ENCODE measurements around the gene NCK2. TPM values are rescaled to one million over a fixed set of nuclear protein-coding genes. Genes with fewer than 3 reads are reported as not detected.
A peak's percentile ranks its signal among the peaks of the same experiment; 100 is the strongest.

Gene NCK2
- polyA plus RNA-seq, 4 donors: 59.6 to 124 (median 84.3) TPM

GRCh38 chr2:105804266-105804665, 59.6 kb downstream of the NCK2 start:
- WGBS, 3 donors: 39 to 69% (median 49%) methylated on average over 3 of the region's 3 CpGs
- FAIRE-seq: no peak
- H3K9me3 ChIP-seq (ENCODE audit: control insufficient read depth in 2 of 2, insufficient read depth in 1 of 2, low read depth in 1 of 2, low read length in 1 of 2): no peaks in the 10 kb centered on the region

GRCh38 chr2:105806996-105807395, 62.3 kb downstream of the NCK2 start:
- FAIRE-seq (no peak), DNase-seq (no peak)
- WGBS, 3 donors: 84 to 89% (median 88%) methylated on average over 8 of the region's 8 CpGs
- Histone ChIP-seq H3K27me3 (ENCODE audit: control insufficient read depth in 3 of 3, insufficient read depth in 3 of 3, low read length in 3 of 3) (no peaks in the 10 kb centered on the region), H3K27ac (ENCODE audit: low read depth in 1 of 3, low read length in 2 of 3) (no peak overlapping the region), H3K36me3 (ENCODE audit: control insufficient read depth in 3 of 3, insufficient read depth in 2 of 3, low read depth in 1 of 3, low read length in 3 of 3) (peaks cover 0 to 11% (median 0%) of the 10 kb centered on the region in 3 donors), H3K4me1 (ENCODE audit: control insufficient read depth in 3 of 3, insufficient read depth in 2 of 3, low read depth in 1 of 3, low read length in 2 of 3) (peaks cover 14 to 29% (median 24%) of the 10 kb centered on the region in 3 donors), H3K9me3 (ENCODE audit: control insufficient read depth in 2 of 2, insufficient read depth in 1 of 2, low read depth in 1 of 2, low read length in 1 of 2) (no peaks in the 10 kb centered on the region), H3K4me3 (ENCODE audit: low read depth in 1 of 3, low read length in 3 of 3) (no peak overlapping the region)

More at GRCh38 chr2:105804266-105804665, 59.6 kb downstream of the NCK2 start:
- Histone ChIP-seq H3K4me3 (ENCODE audit: low read depth in 1 of 3, low read length in 3 of 3) (no peak overlapping the region), H3K27me3 (ENCODE audit: control insufficient read depth in 3 of 3, insufficient read depth in 3 of 3, low read length in 3 of 3) (no peaks in the 10 kb centered on the region), H3K4me1 (ENCODE audit: control insufficient read depth in 3 of 3, insufficient read depth in 2 of 3, low read depth in 1 of 3, low read length in 2 of 3) (peaks cover 14 to 42% (median 29%) of the 10 kb centered on the region in 3 donors), H3K36me3 (ENCODE audit: control insufficient read depth in 3 of 3, insufficient read depth in 2 of 3, low read depth in 1 of 3, low read length in 3 of 3) (peaks cover 0 to 20% (median 0%) of the 10 kb centered on the region in 3 donors), H3K27ac (ENCODE audit: low read depth in 1 of 3, low read length in 2 of 3) (no peak overlapping the region)
- DNase-seq: no peak

GRCh38 chr2:105808423-105809096, 63.8 kb downstream of the NCK2 start:
- DNase-seq: no peak
- no peak for FAIRE-seq

GRCh38 chr2:105809097-105809473, 64.4 kb downstream of the NCK2 start:
- no peak overlapping the region for H3K4me3 ChIP-seq (ENCODE audit: low read depth in 1 of 3, low read length in 3 of 3)
- DNase-seq: no peak
- no peak for FAIRE-seq
- peaks cover 0 to 12% (median 0%) of the 10 kb centered on the region in 3 donors for H3K36me3 ChIP-seq (ENCODE audit: control insufficient read depth in 3 of 3, insufficient read depth in 2 of 3, low read depth in 1 of 3, low read length in 3 of 3)
- no peaks in the 10 kb centered on the region for H3K9me3 ChIP-seq (ENCODE audit: control insufficient read depth in 2 of 2, insufficient read depth in 1 of 2, low read depth in 1 of 2, low read length in 1 of 2)
- H3K27me3 ChIP-seq (ENCODE audit: control insufficient read depth in 3 of 3, insufficient read depth in 3 of 3, low read length in 3 of 3): no peaks in the 10 kb centered on the region
- H3K27ac ChIP-seq (ENCODE audit: low read depth in 1 of 3, low read length in 2 of 3): no peak overlapping the region
- H3K4me1 ChIP-seq (ENCODE audit: control insufficient read depth in 3 of 3, insufficient read depth in 2 of 3, low read depth in 1 of 3, low read length in 2 of 3): peaks cover 14 to 30% (median 24%) of the 10 kb centered on the region in 3 donors
- 85 to 92% (median 90%) methylated on average over 4 of the region's 4 CpGs for WGBS, 3 donors

More at GRCh38 chr2:105808423-105809096, 63.8 kb downstream of the NCK2 start:
- Histone ChIP-seq H3K27ac (ENCODE audit: low read depth in 1 of 3, low read length in 2 of 3) (no peak overlapping the region), H3K27me3 (ENCODE audit: control insufficient read depth in 3 of 3, insufficient read depth in 3 of 3, low read length in 3 of 3) (no peaks in the 10 kb centered on the region), H3K9me3 (ENCODE audit: control insufficient read depth in 2 of 2, insufficient read depth in 1 of 2, low read depth in 1 of 2, low read length in 1 of 2) (no peaks in the 10 kb centered on the region), H3K4me3 (ENCODE audit: low read depth in 1 of 3, low read length in 3 of 3) (no peak overlapping the region), H3K36me3 (ENCODE audit: control insufficient read depth in 3 of 3, insufficient read depth in 2 of 3, low read depth in 1 of 3, low read length in 3 of 3) (peaks cover 0 to 12% (median 0%) of the 10 kb centered on the region in 3 donors), H3K4me1 (ENCODE audit: control insufficient read depth in 3 of 3, insufficient read depth in 2 of 3, low read depth in 1 of 3, low read length in 2 of 3) (peaks cover 17 to 30% (median 25%) of the 10 kb centered on the region in 3 donors)
- WGBS, 3 donors: 87 to 93% (median 88%) methylated on average over 8 of the region's 8 CpGs

- no peak for FAIRE-seq
- no peak overlapping the region for H3K27ac ChIP-seq (ENCODE audit: low read depth in 1 of 3, low read length in 2 of 3)
- 92 to 100% (median 93%) methylated on average over 3 of the region's 3 CpGs for WGBS, 3 donors
These were observed 65.0 kb downstream of the NCK2 start for GRCh38 chr2:105809723-105810122.

GRCh38 chr2:105812180-105813044, 67.7 kb downstream of the NCK2 start:
- 31 to 50% (median 39%) methylated on average over 12 of the region's 12 CpGs for WGBS, 3 donors
- H3K9me3 ChIP-seq (ENCODE audit: control insufficient read depth in 2 of 2, insufficient read depth in 1 of 2, low read depth in 1 of 2, low read length in 1 of 2): no peaks in the 10 kb centered on the region
- FAIRE-seq (no peak), DNase-seq (peak; percentile 90 to 91)
- peaks cover 0 to 24% (median 2%) of the 10 kb centered on the region in 3 donors for H3K36me3 ChIP-seq (ENCODE audit: control insufficient read depth in 3 of 3, insufficient read depth in 2 of 3, low read depth in 1 of 3, low read length in 3 of 3)
- H3K27me3 ChIP-seq (ENCODE audit: control insufficient read depth in 3 of 3, insufficient read depth in 3 of 3, low read length in 3 of 3): no peaks in the 10 kb centered on the region
- H3K4me3 ChIP-seq (ENCODE audit: low read depth in 1 of 3, low read length in 3 of 3): no peak overlapping the region
- peaks cover 15 to 26% (median 16%) of the 10 kb centered on the region in 3 donors for H3K4me1 ChIP-seq (ENCODE audit: control insufficient read depth in 3 of 3, insufficient read depth in 2 of 3, low read depth in 1 of 3, low read length in 2 of 3)
- H3K27ac ChIP-seq (ENCODE audit: low read depth in 1 of 3, low read length in 2 of 3): peak overlapping the region in 2 of 3 donors; percentile 55 to 97

More at GRCh38 chr2:105809723-105810122, 65.0 kb downstream of the NCK2 start:
- no peak for DNase-seq
- Histone ChIP-seq H3K4me1 (ENCODE audit: control insufficient read depth in 3 of 3, insufficient read depth in 2 of 3, low read depth in 1 of 3, low read length in 2 of 3) (peaks cover 16 to 30% (median 21%) of the 10 kb centered on the region in 3 donors), H3K9me3 (ENCODE audit: control insufficient read depth in 2 of 2, insufficient read depth in 1 of 2, low read depth in 1 of 2, low read length in 1 of 2) (no peaks in the 10 kb centered on the region), H3K4me3 (ENCODE audit: low read depth in 1 of 3, low read length in 3 of 3) (no peak overlapping the region), H3K36me3 (ENCODE audit: control insufficient read depth in 3 of 3, insufficient read depth in 2 of 3, low read depth in 1 of 3, low read length in 3 of 3) (peaks cover 0 to 15% (median 0%) of the 10 kb centered on the region in 3 donors), H3K27me3 (ENCODE audit: control insufficient read depth in 3 of 3, insufficient read depth in 3 of 3, low read length in 3 of 3) (no peaks in the 10 kb centered on the region)

- DNase-seq (no peak), FAIRE-seq (no peak)
- H3K9me3 ChIP-seq (ENCODE audit: control insufficient read depth in 2 of 2, insufficient read depth in 1 of 2, low read depth in 1 of 2, low read length in 1 of 2): no peaks in the 10 kb centered on the region
- WGBS, 3 donors: 59 to 78% (median 76%) methylated on average over 4 of the region's 4 CpGs
- no peaks in the 10 kb centered on the region for H3K27me3 ChIP-seq (ENCODE audit: control insufficient read depth in 3 of 3, insufficient read depth in 3 of 3, low read length in 3 of 3)
- no peak overlapping the region for H3K4me3 ChIP-seq (ENCODE audit: low read depth in 1 of 3, low read length in 3 of 3)
- peaks cover 15 to 26% (median 16%) of the 10 kb centered on the region in 3 donors for H3K4me1 ChIP-seq (ENCODE audit: control insufficient read depth in 3 of 3, insufficient read depth in 2 of 3, low read depth in 1 of 3, low read length in 2 of 3)
- peak overlapping the region in 1 of 3 donors; percentile 97 for H3K27ac ChIP-seq (ENCODE audit: low read depth in 1 of 3, low read length in 2 of 3)
- peaks cover 0 to 24% (median 2%) of the 10 kb centered on the region in 3 donors for H3K36me3 ChIP-seq (ENCODE audit: control insufficient read depth in 3 of 3, insufficient read depth in 2 of 3, low read depth in 1 of 3, low read length in 3 of 3)
These were observed 68.3 kb downstream of the NCK2 start for GRCh38 chr2:105813045-105813315.

GRCh38 chr2:105813405-105813804, 68.7 kb downstream of the NCK2 start:
- Histone ChIP-seq H3K9me3 (ENCODE audit: control insufficient read depth in 2 of 2, insufficient read depth in 1 of 2, low read depth in 1 of 2, low read length in 1 of 2) (no peaks in the 10 kb centered on the region), H3K27me3 (ENCODE audit: control insufficient read depth in 3 of 3, insufficient read depth in 3 of 3, low read length in 3 of 3) (no peaks in the 10 kb centered on the region), H3K4me1 (ENCODE audit: control insufficient read depth in 3 of 3, insufficient read depth in 2 of 3, low read depth in 1 of 3, low read length in 2 of 3) (peaks cover 14 to 26% (median 16%) of the 10 kb centered on the region in 3 donors), H3K27ac (ENCODE audit: low read depth in 1 of 3, low read length in 2 of 3) (peak overlapping the region in 1 of 3 donors; percentile 97), H3K36me3 (ENCODE audit: control insufficient read depth in 3 of 3, insufficient read depth in 2 of 3, low read depth in 1 of 3, low read length in 3 of 3) (peaks cover 0 to 24% (median 2%) of the 10 kb centered on the region in 3 donors), H3K4me3 (ENCODE audit: low read depth in 1 of 3, low read length in 3 of 3) (no peak overlapping the region)
- DNase-seq (no peak), FAIRE-seq (no peak)
- 84 to 89% (median 84%) methylated on average over 5 of the region's 5 CpGs for WGBS, 3 donors

Data from small intestine (tissue), 7 donors.